AG09319 (cell line): ENCODE data around the gene HSDL2.

Source experiments
- DNase-seq: peaks from one replicate; pipeline ENCODE4 v3.0.0-alpha.2; 2010; ENCODE audit warnings: low read depth; ENCODE audit errors: extremely low read depth
- TF ChIP-seq, protein P1 (sequence below): IDR thresholded peaks from 2 replicates; pipeline ENCODE4 v1.5.1; 2011; ENCODE audit warnings: low read depth, mild to moderate bottlenecking, inconsistent platforms, low read length, moderate library complexity

Gene HSDL2

DNA sequence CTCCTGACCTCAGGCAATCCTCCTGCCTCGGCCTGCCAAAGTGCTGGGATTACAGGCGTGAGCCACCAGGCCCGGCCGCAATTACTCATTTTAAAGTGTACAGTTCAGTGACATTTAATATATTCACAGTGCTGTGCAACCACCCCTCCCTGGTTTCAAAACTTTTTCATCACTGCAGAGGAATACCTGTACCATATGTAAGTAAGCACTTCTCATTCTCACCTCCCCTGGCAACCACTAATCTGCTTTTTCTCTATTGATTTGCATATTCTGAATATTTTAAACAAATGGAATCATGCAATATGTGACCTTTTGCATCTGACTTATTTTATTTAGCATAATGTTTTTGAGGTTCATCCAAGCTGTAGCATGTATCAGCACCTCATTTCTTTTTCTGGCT, 85.4 kb downstream of the HSDL2 start:
- DNase-seq = no peak
- TF ChIP-seq, protein P1, sequence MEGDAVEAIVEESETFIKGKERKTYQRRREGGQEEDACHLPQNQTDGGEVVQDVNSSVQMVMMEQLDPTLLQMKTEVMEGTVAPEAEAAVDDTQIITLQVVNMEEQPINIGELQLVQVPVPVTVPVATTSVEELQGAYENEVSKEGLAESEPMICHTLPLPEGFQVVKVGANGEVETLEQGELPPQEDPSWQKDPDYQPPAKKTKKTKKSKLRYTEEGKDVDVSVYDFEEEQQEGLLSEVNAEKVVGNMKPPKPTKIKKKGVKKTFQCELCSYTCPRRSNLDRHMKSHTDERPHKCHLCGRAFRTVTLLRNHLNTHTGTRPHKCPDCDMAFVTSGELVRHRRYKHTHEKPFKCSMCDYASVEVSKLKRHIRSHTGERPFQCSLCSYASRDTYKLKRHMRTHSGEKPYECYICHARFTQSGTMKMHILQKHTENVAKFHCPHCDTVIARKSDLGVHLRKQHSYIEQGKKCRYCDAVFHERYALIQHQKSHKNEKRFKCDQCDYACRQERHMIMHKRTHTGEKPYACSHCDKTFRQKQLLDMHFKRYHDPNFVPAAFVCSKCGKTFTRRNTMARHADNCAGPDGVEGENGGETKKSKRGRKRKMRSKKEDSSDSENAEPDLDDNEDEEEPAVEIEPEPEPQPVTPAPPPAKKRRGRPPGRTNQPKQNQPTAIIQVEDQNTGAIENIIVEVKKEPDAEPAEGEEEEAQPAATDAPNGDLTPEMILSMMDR = no peak

DNA sequence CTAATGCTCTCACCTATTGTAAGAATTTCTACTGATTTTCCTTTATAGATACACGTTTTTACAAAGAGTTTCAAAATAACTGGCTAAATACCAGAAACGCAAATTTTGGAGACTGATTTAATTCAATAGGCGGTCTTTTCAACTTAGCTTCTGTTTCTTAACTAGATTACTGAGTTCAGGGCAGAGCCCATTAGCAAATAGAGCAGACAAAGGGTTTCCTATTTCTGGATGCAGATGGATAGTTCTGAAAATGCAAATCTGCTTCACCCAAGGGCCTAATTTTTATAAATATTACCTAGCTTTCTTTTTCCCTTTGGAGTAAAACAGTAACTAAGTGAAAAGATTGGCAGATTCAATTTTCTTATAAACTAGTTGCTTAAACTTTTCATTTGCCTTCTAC, 93.1 kb downstream of the HSDL2 start:
- DNase-seq = no peak
- TF ChIP-seq, protein P1 = no peak

DNA sequence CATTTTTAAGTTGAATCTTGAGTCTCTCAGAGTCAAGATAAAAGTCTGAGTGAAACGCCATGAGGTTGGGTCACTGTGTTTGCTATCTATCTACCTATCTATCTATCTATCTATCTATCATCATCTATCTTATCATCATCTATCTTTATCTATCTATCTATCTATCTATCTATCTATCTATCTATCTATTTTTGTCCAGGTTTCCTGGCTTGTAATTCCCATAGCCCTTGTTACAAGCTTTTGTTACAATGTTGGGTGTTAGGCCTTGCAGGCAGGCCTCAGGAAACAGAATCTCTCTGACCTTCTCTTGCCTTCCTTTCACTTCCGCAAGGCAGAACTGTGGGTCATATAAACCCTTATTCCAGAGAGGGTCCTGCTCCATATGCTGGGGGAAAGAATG, 94.1 kb downstream of the HSDL2 start:
- no peak for DNase-seq
- TF ChIP-seq, protein P1 = no peak

DNA sequence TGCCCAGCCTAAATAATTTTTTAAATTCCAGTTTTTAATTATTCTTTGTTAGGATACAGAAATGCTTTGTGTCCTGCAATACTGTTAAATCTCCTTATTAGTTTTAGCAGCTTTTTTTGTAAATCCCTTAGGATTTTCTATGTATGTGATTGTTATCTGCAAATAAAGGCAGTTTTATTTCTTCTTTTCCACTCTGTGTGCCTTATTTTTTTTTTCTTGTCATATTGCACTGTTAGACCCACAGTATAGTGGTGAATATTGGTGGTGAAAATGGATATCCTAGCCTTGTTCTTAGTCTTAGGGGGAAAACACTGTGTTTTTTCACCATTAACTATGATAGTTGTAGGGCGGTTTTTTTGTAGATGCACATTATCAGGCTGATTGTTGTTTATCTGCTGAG, 95.4 kb downstream of the HSDL2 start:
- DNase-seq = no peak
- TF ChIP-seq, protein P1 = no peak

DNA sequence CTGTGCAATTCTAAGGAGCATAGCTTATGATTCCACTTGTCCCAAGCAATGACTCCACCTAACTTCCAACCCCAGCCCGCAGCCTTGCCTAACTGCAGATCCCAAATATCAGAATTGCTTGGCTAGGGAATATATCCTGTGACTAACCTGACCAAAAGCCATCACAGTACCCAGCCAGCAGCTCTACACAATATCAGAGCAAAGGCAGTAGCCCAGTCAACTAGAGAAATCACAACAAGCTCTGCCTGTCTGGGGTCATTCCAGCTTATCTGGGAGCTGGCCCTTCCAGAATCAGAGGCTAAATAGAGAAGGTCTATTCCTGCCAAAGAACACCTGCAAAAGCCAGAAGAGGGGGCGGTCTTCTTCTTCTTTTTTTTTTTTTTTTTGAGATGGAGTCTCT, 97.4 kb downstream of the HSDL2 start:
- TF ChIP-seq, protein P1 = no peak
- no peak for DNase-seq

DNA sequence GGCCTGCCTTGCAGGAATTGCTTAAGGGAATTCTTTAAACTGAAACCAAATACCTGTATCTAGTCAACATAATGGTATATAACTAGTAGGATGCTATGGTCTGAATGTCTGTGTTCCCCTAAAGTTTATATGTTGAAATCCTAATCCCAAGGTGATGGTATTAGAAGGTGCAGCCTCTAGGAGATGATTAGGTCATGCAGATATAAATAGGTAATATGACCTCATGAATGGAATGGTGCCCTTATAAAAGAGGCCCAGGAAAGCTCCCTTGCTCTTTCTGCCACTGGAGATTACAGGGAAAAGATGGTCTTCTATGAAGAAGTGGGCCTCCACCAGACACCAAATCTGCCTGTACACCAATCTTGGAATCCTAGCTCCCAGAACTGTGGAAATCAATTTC, 99.3 kb downstream of the HSDL2 start:
- TF ChIP-seq, protein P1 = no peak
- DNase-seq = no peak

DNA sequence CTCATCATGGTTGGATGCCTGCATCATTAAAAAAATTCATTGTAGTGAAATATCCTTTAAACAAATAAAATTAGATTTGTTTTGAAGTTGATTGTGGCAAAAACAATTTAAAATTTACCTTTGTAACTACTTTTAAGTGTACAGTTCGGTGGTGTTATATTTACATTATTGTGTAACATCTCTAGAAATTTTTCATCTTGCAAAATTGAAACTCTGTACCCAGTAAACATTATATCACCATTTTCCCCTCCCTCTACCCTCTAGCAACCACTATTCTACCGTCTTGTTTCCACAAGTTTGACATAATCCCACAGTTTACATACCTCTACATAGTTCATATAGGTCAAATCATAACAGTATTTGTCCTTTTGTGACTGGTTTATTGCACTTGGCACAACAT, 104.7 kb downstream of the HSDL2 start:
- DNase-seq = no peak
- TF ChIP-seq, protein P1 = no peak
